Peyer's patch (tissue), 4 donors: Measurements from ENCODE around the gene EDARADD. TPM values are rescaled to one million over a fixed set of nuclear protein-coding genes. Genes with fewer than 3 reads are reported as not detected.
"Not testable (repeated sequence)": the region's sequence is repeated elsewhere in the genome, so short reads cannot be mapped to it uniquely, and the experiment has no call there.

Source experiments
- DNase-seq, 3 donors: peaks; one replicate each; pipeline ENCODE4 v3.0.0-alpha.2; 2017 to 2019
- H3K27ac ChIP-seq, 4 donors: fragments of 200-600 bp; sonication (generic); one replicate each; pipeline ENCODE4 v1.5.1; 2016 to 2019
- H3K27me3 ChIP-seq, 2 donors: fragments of 200-600 bp; sonication (generic); one replicate each; pipeline ENCODE4 v1.5.1; 2019
- H3K36me3 ChIP-seq, 3 donors: fragments of 200-600 bp; sonication (generic); one replicate each; pipeline ENCODE4 v1.5.1; 2016 to 2019
- H3K4me1 ChIP-seq, 4 donors: fragments of 200-600 bp; sonication (generic); one replicate each; pipeline ENCODE4 v1.5.1; 2016 to 2019
- H3K4me3 ChIP-seq, 4 donors: fragments of 200-600 bp; sonication (generic); 1 replicate in 3 of 4; 2 replicates in 1 of 4; pipeline ENCODE4 v1.5.1; 2016 to 2019; ENCODE audit warnings: mild to moderate bottlenecking in 1 of 4
- H3K9me3 ChIP-seq, 4 donors: fragments of 200-600 bp; sonication (generic); one replicate each; pipeline ENCODE4 v1.5.1; 2016 to 2019; ENCODE audit warnings: mild to moderate bottlenecking in 1 of 4
- CTCF ChIP-seq, 6 experiments: fragments of 450-650 bp in 4 of 6; fragments of 200-600 bp in 2 of 6; sonication (generic) in 1 of 6; IDR thresholded peaks; one replicate each; pipeline ENCODE4 v1.5.1; 2017 to 2019; ENCODE audit warnings: antibody characterized with exemption in 6 of 6, mild to moderate bottlenecking in 3 of 6, moderate library complexity in 1 of 6
- POLR2A ChIP-seq, 2 donors: fragments of 450-650 bp; IDR thresholded peaks; one replicate each; pipeline ENCODE4 v1.5.1; 2017; ENCODE audit warnings: antibody characterized with exemption in 2 of 2, mild to moderate bottlenecking in 2 of 2, moderate library complexity in 2 of 2
- total RNA-seq, 4 donors: library from RNA; depleted of rRNA; stranded (reverse); fragments of >200 nt; gene quantifications; one replicate each; pipeline ENCODE4 v1.1.0, GENCODE V29; 2016

EDARADD gene
- total RNA-seq, 4 donors from 2014 or later = not detected

GRCh38 chr1:236365999-236366570, 28.0 kb upstream of the EDARADD start:
- Histone ChIP-seq H3K4me1 (no peaks in the 10 kb centered on the region), H3K27me3 (no peaks in the 10 kb centered on the region), H3K27ac (no peak overlapping the region), H3K36me3 (no peaks in the 10 kb centered on the region), H3K9me3 (no peaks in the 10 kb centered on the region), H3K4me3 (no peak overlapping the region)
- TF ChIP-seq CTCF (IDR thresholded peaks at IDR 0.05) (no peak), POLR2A (IDR thresholded peaks at IDR 0.05) (no peak)
- no peak for DNase-seq

- not testable (repeated sequence) for H3K4me1 ChIP-seq, DNase-seq, H3K27me3 ChIP-seq, H3K27ac ChIP-seq, H3K9me3 ChIP-seq, H3K36me3 ChIP-seq, H3K4me3 ChIP-seq
Measured at GRCh38 chr1:236366681-236367080, 27.4 kb upstream of the EDARADD start.

- Histone ChIP-seq H3K4me3 (no peak overlapping the region), H3K36me3 (no peaks in the 10 kb centered on the region), H3K4me1 (no peaks in the 10 kb centered on the region), H3K9me3 (no peaks in the 10 kb centered on the region), H3K27me3 (no peaks in the 10 kb centered on the region), H3K27ac (no peak overlapping the region)
- TF ChIP-seq CTCF (IDR thresholded peaks at IDR 0.05) (no peak), POLR2A (IDR thresholded peaks at IDR 0.05) (no peak)
- no peak for DNase-seq
Measured at GRCh38 chr1:236370420-236370819, 23.7 kb upstream of the EDARADD start.

- no peak for TF ChIP-seq POLR2A (IDR thresholded peaks at IDR 0.05)
- TF ChIP-seq CTCF (IDR thresholded peaks at IDR 0.05) = no peak
- no peak overlapping the region for H3K27ac ChIP-seq
- no peaks in the 10 kb centered on the region for H3K9me3 ChIP-seq
- no peaks in the 10 kb centered on the region for H3K4me1 ChIP-seq
- no peaks in the 10 kb centered on the region for H3K27me3 ChIP-seq
- H3K36me3 ChIP-seq = no peaks in the 10 kb centered on the region
- no peak for DNase-seq
- H3K4me3 ChIP-seq = no peak overlapping the region
Measured at GRCh38 chr1:236371083-236371482, 23.0 kb upstream of the EDARADD start.

- no peak for TF ChIP-seq POLR2A (IDR thresholded peaks at IDR 0.05)
- no peak for TF ChIP-seq CTCF (IDR thresholded peaks at IDR 0.05)
- Histone ChIP-seq H3K9me3 (no peaks in the 10 kb centered on the region), H3K4me3 (no peak overlapping the region), H3K27me3 (no peaks in the 10 kb centered on the region), H3K27ac (no peak overlapping the region), H3K36me3 (no peaks in the 10 kb centered on the region), H3K4me1 (no peaks in the 10 kb centered on the region)
- no peak for DNase-seq
Measured at GRCh38 chr1:236377832-236378535, 16.1 kb upstream of the EDARADD start.

- TF ChIP-seq CTCF (IDR thresholded peaks at IDR 0.05) = no peak
- TF ChIP-seq POLR2A (IDR thresholded peaks at IDR 0.05) = no peak
- Histone ChIP-seq H3K27ac (no peak overlapping the region), H3K36me3 (no peaks in the 10 kb centered on the region)
Measured at GRCh38 chr1:236381565-236382158, 12.4 kb upstream of the EDARADD start.

More at GRCh38 chr1:236381565-236382158, 12.4 kb upstream of the EDARADD start:
- DNase-seq = no peak
- Histone ChIP-seq H3K4me1 (no peaks in the 10 kb centered on the region), H3K9me3 (no peaks in the 10 kb centered on the region), H3K4me3 (no peak overlapping the region), H3K27me3 (no peaks in the 10 kb centered on the region)
